ENCODE measurements around the gene PDZK1. TPM values are rescaled to one million over a fixed set of nuclear protein-coding genes. Genes with fewer than 3 reads are reported as not detected.

Gene PDZK1
- total and polyA plus RNA-seq, 12 donors = 1.8 to 7.5 (median 3.4) TPM

DNA sequence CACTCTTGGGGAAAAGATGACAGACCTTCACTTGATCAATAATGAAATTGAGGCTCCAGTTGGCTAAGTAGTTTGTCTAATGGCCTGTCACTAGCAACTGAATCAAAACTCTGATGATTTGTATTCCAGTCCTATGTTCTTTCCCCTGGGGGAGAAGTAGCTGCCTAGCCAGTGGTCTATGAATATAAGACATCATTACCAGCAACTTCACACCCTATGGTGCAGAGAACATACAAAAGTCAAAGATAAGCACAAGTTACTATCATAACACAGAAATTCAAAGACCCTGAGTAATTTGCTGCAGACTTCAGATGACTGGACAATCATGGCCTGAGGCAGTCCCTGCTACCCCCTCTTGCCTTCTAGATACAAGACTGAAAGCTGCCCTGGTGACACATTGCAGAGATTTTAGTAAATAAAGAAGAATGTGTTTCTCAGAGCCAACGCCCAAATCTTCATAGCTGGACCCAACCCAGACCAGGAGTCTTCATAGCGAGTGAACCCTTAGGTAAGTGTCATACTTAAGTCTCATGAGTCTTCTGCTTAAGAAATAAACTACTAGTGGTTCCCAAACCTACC, 993 bp downstream of the PDZK1 start:
- Histone ChIP-seq H3K4me1 (replicated peaks in 1 of 2) (peaks cover 0 to 13% of the 10 kb centered on the region in 2 donors), H3K27me3 (no peaks in the 10 kb centered on the region), H3K36me3 (replicated peaks in 1 of 2) (no peaks in the 10 kb centered on the region), H3K27ac (no peak overlapping the region), H3K9me3 (replicated peaks in 1 of 3) (no peaks in the 10 kb centered on the region), H3K4me3 (no peak overlapping the region)
- TF ChIP-seq POLR2A (IDR thresholded peaks at IDR 0.05) = no peak
- DNase-seq = no peak
- intact Hi-C loops (cut with DNase I) = no loop called here
- WGBS, 4 donors = 88 to 94% (median 92%) methylated on average over 2 of the region's 2 CpGs

DNA sequence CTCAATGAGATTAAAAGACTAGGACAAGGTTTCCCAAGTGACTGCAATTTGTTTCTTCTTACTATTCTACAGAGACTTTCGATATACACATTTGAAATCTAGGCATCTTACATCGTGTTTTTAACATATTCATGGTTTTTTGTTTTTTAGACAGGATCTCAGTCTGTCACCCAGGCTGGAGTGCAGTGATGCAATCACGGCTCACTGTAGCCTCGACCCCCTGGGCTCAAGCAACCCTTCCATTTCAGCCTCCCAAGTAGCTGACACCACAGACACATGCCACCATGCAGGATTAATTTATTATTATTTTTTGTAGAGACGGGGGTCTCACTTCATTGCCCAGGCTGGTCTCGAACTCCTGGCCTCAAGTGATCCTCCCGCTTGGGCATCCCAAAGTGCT, 1.5 kb downstream of the PDZK1 start:
- WGBS, 4 donors = 89 to 93% (median 90%) methylated on average over 7 of the region's 7 CpGs
- no peak overlapping the region for H3K4me3 ChIP-seq
- H3K4me1 ChIP-seq (replicated peaks in 1 of 2) = peaks cover 0 to 13% of the 10 kb centered on the region in 2 donors
- DNase-seq = no peak
- intact Hi-C loops (cut with DNase I) = no loop called here
- H3K9me3 ChIP-seq (replicated peaks in 1 of 3) = no peaks in the 10 kb centered on the region
- no peaks in the 10 kb centered on the region for H3K27me3 ChIP-seq
- TF ChIP-seq, protein P1, sequence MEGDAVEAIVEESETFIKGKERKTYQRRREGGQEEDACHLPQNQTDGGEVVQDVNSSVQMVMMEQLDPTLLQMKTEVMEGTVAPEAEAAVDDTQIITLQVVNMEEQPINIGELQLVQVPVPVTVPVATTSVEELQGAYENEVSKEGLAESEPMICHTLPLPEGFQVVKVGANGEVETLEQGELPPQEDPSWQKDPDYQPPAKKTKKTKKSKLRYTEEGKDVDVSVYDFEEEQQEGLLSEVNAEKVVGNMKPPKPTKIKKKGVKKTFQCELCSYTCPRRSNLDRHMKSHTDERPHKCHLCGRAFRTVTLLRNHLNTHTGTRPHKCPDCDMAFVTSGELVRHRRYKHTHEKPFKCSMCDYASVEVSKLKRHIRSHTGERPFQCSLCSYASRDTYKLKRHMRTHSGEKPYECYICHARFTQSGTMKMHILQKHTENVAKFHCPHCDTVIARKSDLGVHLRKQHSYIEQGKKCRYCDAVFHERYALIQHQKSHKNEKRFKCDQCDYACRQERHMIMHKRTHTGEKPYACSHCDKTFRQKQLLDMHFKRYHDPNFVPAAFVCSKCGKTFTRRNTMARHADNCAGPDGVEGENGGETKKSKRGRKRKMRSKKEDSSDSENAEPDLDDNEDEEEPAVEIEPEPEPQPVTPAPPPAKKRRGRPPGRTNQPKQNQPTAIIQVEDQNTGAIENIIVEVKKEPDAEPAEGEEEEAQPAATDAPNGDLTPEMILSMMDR (IDR thresholded peaks at IDR 0.05) = no peak
- TF ChIP-seq POLR2A (IDR thresholded peaks at IDR 0.05) = no peak
- no peak overlapping the region for H3K27ac ChIP-seq
- H3K36me3 ChIP-seq (replicated peaks in 1 of 2) = no peaks in the 10 kb centered on the region

DNA sequence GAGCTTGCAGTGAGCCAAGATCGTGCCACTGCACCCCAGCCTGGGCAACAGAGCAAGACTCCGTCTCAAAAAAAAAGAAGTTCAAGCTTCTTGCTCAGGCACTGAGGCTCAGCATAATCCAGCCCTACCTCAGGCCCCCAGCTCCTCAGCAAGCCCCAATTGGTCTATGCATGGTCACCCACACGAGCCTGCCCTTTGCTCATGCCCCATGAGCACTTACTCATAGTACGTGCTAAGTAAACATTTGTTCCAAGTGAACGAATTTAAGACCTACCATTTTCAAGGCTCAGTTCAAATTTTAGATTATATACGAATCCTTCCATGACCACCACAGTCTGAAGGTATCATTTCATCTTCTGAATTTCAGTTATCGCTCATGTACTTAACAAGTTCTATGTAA, 4.3 kb downstream of the PDZK1 start:
- 88 to 92% (median 89%) methylated on average over 7 of the region's 7 CpGs for WGBS, 4 donors
- Histone ChIP-seq H3K27me3 (no peaks in the 10 kb centered on the region), H3K4me1 (replicated peaks in 1 of 2) (peaks cover 0 to 7% of the 10 kb centered on the region in 2 donors), H3K4me3 (no peak overlapping the region), H3K9me3 (replicated peaks in 1 of 3) (no peaks in the 10 kb centered on the region), H3K36me3 (replicated peaks in 1 of 2) (no peaks in the 10 kb centered on the region), H3K27ac (no peak overlapping the region)
- DNase-seq = no peak
- intact Hi-C loops (cut with DNase I) = no loop called here
- TF ChIP-seq, protein P1 (IDR thresholded peaks at IDR 0.05) = no peak
- TF ChIP-seq POLR2A (IDR thresholded peaks at IDR 0.05) = no peak

DNA sequence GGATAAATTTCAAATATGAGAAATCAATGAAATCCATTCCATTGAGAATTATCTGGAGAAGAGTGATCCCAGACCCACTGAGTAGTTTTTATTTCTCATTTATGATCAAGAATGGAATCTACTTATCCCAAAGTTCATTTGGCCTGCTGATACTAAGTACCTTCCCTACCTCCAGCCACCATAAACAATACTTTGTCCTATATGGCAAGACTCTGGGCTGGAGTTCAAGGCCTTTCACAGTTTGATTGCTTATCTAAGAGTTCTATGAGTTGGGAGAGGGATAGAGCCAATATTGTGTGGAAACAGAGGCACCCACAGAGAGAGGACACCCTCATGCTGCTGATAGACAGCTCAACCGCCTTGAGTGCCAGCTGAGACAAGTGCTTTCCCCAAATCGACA, 5.1 kb downstream of the PDZK1 start:
- Histone ChIP-seq H3K4me1 (replicated peaks in 1 of 2) (no peaks in the 10 kb centered on the region), H3K4me3 (no peak overlapping the region), H3K36me3 (replicated peaks in 1 of 2) (no peaks in the 10 kb centered on the region), H3K27me3 (no peaks in the 10 kb centered on the region), H3K27ac (no peak overlapping the region), H3K9me3 (replicated peaks in 1 of 3) (no peaks in the 10 kb centered on the region)
- intact Hi-C loops (cut with DNase I) = no loop called here
- 65 to 85% (median 72%) methylated on average over 2 of the region's 2 CpGs for WGBS, 4 donors
- no peak for DNase-seq
- TF ChIP-seq, protein P1 (IDR thresholded peaks at IDR 0.05) = no peak
- no peak for TF ChIP-seq POLR2A (IDR thresholded peaks at IDR 0.05)

DNA sequence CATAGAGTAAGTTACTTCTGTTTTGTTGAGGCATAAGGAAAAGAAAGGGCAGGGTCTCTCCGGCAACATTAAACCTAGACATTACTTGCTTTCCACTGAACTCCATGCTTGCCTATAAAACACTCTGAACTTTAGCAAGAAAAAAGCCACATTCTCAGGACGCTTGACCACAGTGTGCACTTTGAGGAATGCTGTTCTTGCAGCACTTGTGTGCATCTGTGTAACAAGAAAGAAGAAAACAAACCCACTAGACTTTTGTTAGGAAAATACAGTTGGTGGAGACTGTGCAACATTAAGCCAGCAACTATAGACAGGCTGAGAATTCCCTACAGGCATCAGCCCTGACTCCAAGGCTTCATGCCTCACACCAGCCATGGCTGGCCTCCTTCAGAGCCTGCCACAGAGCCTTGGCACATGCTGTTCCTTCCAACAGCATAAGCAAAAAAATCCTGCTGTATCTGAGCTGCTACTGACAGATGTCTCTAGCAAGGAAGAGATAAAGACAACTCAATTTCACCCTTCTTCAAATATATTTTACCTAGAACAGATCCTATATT, 5.8 kb downstream of the PDZK1 start:
- H3K9me3 ChIP-seq (replicated peaks in 1 of 3) = no peaks in the 10 kb centered on the region
- intact Hi-C loops (cut with DNase I) = no loop called here
- H3K27ac ChIP-seq = no peak overlapping the region
- WGBS, 4 donors = 76 to 94% (median 82%) methylated on average over 2 of the region's 2 CpGs
- TF ChIP-seq, protein P1 (IDR thresholded peaks at IDR 0.05) = no peak
- no peak for TF ChIP-seq POLR2A (IDR thresholded peaks at IDR 0.05)
- H3K36me3 ChIP-seq (replicated peaks in 1 of 2) = no peaks in the 10 kb centered on the region
- no peak overlapping the region for H3K4me3 ChIP-seq
- DNase-seq = no peak
- H3K27me3 ChIP-seq = no peaks in the 10 kb centered on the region
- H3K4me1 ChIP-seq (replicated peaks in 1 of 2) = no peaks in the 10 kb centered on the region
